SU-DHL-6 (cell line): ENCODE measurements around the gene C16orf78.

Experiments used
- H2AFZ ChIP-seq: fragments of 200-600 bp; sonication (generic); 2 replicates; pipeline ENCODE4 v1.6.1; 2014; ENCODE audit warnings: low read depth, mild to moderate bottlenecking, moderate library complexity, mixed read lengths, antibody characterized with exemption, low read length; ENCODE audit not compliant: severe bottlenecking
- H3F3A ChIP-seq: fragments of 200-600 bp; shearing (Covaris generic); 2 replicates; pipeline ENCODE4 v1.6.0; 2016; ENCODE audit warnings: antibody characterized with exemption, mild to moderate bottlenecking; ENCODE audit not compliant: insufficient read depth
- H3K27ac ChIP-seq: fragments of 200-600 bp; sonication (generic); 2 replicates; pipeline ENCODE4 v1.5.1; 2016; ENCODE audit warnings: low read depth, mild to moderate bottlenecking, low read length, moderate library complexity, mixed read lengths
- H3K27me3 ChIP-seq: fragments of 200-600 bp; sonication (generic), shearing (Covaris generic); 2 replicates; pipeline ENCODE4 v1.6.0; 2014; ENCODE audit warnings: mild to moderate bottlenecking, low read length
- H3K36me3 ChIP-seq: fragments of 200-600 bp; sonication (generic); 2 replicates; pipeline ENCODE4 v1.6.1; 2014; ENCODE audit warnings: mild to moderate bottlenecking, low read length, mixed read lengths
- H3K4me2 ChIP-seq: fragments of 300-600, 200-600 bp; shearing (Covaris generic), sonication (generic); 2 replicates; pipeline ENCODE4 v1.6.0; 2014; ENCODE audit warnings: low read length, low read depth, mild to moderate bottlenecking; ENCODE audit not compliant: poor library complexity, severe bottlenecking
- H3K4me3 ChIP-seq: fragments of 200-600 bp; sonication (generic); 2 replicates; pipeline ENCODE4 v1.5.1; 2014; ENCODE audit warnings: antibody characterized with exemption, low read length, mild to moderate bottlenecking, mixed read lengths; ENCODE audit not compliant: insufficient read depth, poor library complexity, severe bottlenecking
- H3K79me2 ChIP-seq: fragments of 200-600 bp; sonication (generic); 2 replicates; pipeline ENCODE4 v1.6.1; 2014; ENCODE audit warnings: mild to moderate bottlenecking, low read length, moderate library complexity; ENCODE audit not compliant: insufficient read depth
- H3K9ac ChIP-seq: fragments of 200-600 bp; sonication (generic); 2 replicates; pipeline ENCODE4 v1.7.0; 2014; ENCODE audit warnings: mild to moderate bottlenecking, low read length
- H3K9me2 ChIP-seq: fragments of 200-600 bp; sonication (generic); replicated peaks from 2 replicates; pipeline ENCODE4 v1.6.1; 2014; ENCODE audit warnings: low read length; ENCODE audit not compliant: insufficient read depth
- H3K9me3 ChIP-seq: fragments of 200-600 bp; sonication (generic); 2 replicates; pipeline ENCODE4 v1.6.1; 2014; ENCODE audit warnings: low read length, mixed read lengths; ENCODE audit not compliant: insufficient read depth
- H4K20me1 ChIP-seq: fragments of 200-600 bp; sonication (generic); 2 replicates; pipeline ENCODE4 v1.6.1; 2014; ENCODE audit warnings: low read depth, mild to moderate bottlenecking, antibody characterized with exemption, low read length, moderate library complexity, mixed read lengths
- CTCF ChIP-seq: fragments of 200-600 bp; sonication (generic); IDR thresholded peaks from one replicate; pipeline ENCODE4 v1.5.1; 2017; ENCODE audit warnings: antibody characterized with exemption, mild to moderate bottlenecking, low read length, moderate library complexity; ENCODE audit not compliant: insufficient read depth, poor library complexity, severe bottlenecking
- EZH2phosphoT487 ChIP-seq: fragments of 200-600 bp; sonication (generic), shearing (Covaris generic); conservative IDR thresholded peaks from 2 replicates; pipeline ENCODE4 v1.6.1; 2018; ENCODE audit warnings: mild to moderate bottlenecking, antibody characterized with exemption, low read length, moderate library complexity, mixed read lengths

Gene C16orf78

GRCh38 chr16:49366669-49367068 is 6.9 kb upstream of the C16orf78 start:
- H3K27ac ChIP-seq = no peak overlapping the region
- no peaks in the 10 kb centered on the region for H3K9me2 ChIP-seq
- H3K36me3 ChIP-seq = no peaks in the 10 kb centered on the region
- no peaks in the 10 kb centered on the region for H3F3A ChIP-seq
- H3K79me2 ChIP-seq = no peaks in the 10 kb centered on the region
- H3K9ac ChIP-seq = no peak overlapping the region
- H4K20me1 ChIP-seq = no peaks in the 10 kb centered on the region
- H3K9me3 ChIP-seq = no peaks in the 10 kb centered on the region
- H3K4me3 ChIP-seq = no peak overlapping the region
- TF ChIP-seq CTCF (no peak), EZH2phosphoT487 (no peak)
- H2AFZ ChIP-seq = no peak overlapping the region
- H3K27me3 ChIP-seq = no peaks in the 10 kb centered on the region
- H3K4me2 ChIP-seq = no peak overlapping the region

GRCh38 chr16:49369651-49370611 is 3.7 kb upstream of the C16orf78 start:
- Histone ChIP-seq H3K27ac (no peak overlapping the region), H3K9me2 (no peaks in the 10 kb centered on the region), H3K27me3 (no peaks in the 10 kb centered on the region), H3K4me2 (no peak overlapping the region), H3F3A (no peaks in the 10 kb centered on the region), H3K36me3 (no peaks in the 10 kb centered on the region), H3K79me2 (no peaks in the 10 kb centered on the region), H4K20me1 (no peaks in the 10 kb centered on the region), H3K9me3 (no peaks in the 10 kb centered on the region), H3K4me3 (no peak overlapping the region), H3K9ac (no peak overlapping the region), H2AFZ (no peak overlapping the region)
- TF ChIP-seq EZH2phosphoT487 = no peak
- no peak for TF ChIP-seq CTCF

- Histone ChIP-seq H3K27me3 (no peaks in the 10 kb centered on the region), H3K9me2 (no peaks in the 10 kb centered on the region), H3K9me3 (no peaks in the 10 kb centered on the region), H3K79me2 (no peaks in the 10 kb centered on the region), H3F3A (no peaks in the 10 kb centered on the region), H4K20me1 (no peaks in the 10 kb centered on the region), H3K36me3 (no peaks in the 10 kb centered on the region), H2AFZ (no peak overlapping the region), H3K9ac (no peak overlapping the region), H3K4me2 (no peak overlapping the region), H3K27ac (no peak overlapping the region), H3K4me3 (no peak overlapping the region)
- TF ChIP-seq EZH2phosphoT487 (no peak), CTCF (no peak)
These were observed 2.6 kb downstream of the C16orf78 start for GRCh38 chr16:49376206-49376605.
